ENCODE data around the gene SYT9. TPM values are rescaled to one million over a fixed set of nuclear protein-coding genes. Genes with fewer than 3 reads are reported as not detected.

Gene SYT9
- total RNA-seq, 4 donors from 2014 or later: 0.14 to 0.16 TPM; not detected in 2

- no peaks in the 10 kb centered on the region for H3K4me1 ChIP-seq
- TF ChIP-seq POLR2AphosphoS5 (IDR thresholded peaks at IDR 0.05) (no peak), POLR2A (IDR thresholded peaks at IDR 0.05) (no peak), EP300 (IDR thresholded peaks at IDR 0.05; ENCODE audit: low read depth) (no peak), CTCF (IDR thresholded peaks at IDR 0.05) (no peak)
- no peaks in the 10 kb centered on the region for H3K27me3 ChIP-seq
- 60 to 78% methylated on average over 3 of the region's 3 CpGs for WGBS, 2 donors (ENCODE audit: low coverage in 1 of 2)
- intact Hi-C loops (cut with DNase I; ENCODE audit: low total_unique reads) (no loop called here), in situ Hi-C loops (cut with MboI; ENCODE audit: low pct_ligation_motif_present in 1 of 4, low pct_unique_long_range_greater_than_20kb in 1 of 4, low sequenced_read_pairs in 3 of 4) (loop anchor here in 1 of 4 donors (25.0 kb wide), 1 partner anchor 340 kb away; the partner anchor contains the start of gene RBMXL2)
- H3K4me3 ChIP-seq: no peak overlapping the region
- DNase-seq: no peak
- no peak overlapping the region for H3K27ac ChIP-seq
- H3K36me3 ChIP-seq: no peaks in the 10 kb centered on the region
- H3K9me3 ChIP-seq: no peaks in the 10 kb centered on the region
Measured at GRCh38 chr11:7427733-7428132, 176.0 kb downstream of the SYT9 start.

GRCh38 chr11:7428196-7428595, 176.5 kb downstream of the SYT9 start:
- TF ChIP-seq POLR2AphosphoS5 (IDR thresholded peaks at IDR 0.05) (no peak), EP300 (IDR thresholded peaks at IDR 0.05; ENCODE audit: low read depth) (no peak), POLR2A (IDR thresholded peaks at IDR 0.05) (no peak), CTCF (IDR thresholded peaks at IDR 0.05) (no peak)
- Histone ChIP-seq H3K9me3 (no peaks in the 10 kb centered on the region), H3K4me1 (no peaks in the 10 kb centered on the region), H3K36me3 (no peaks in the 10 kb centered on the region), H3K4me3 (no peak overlapping the region), H3K27me3 (no peaks in the 10 kb centered on the region), H3K27ac (no peak overlapping the region)
- 80 to 100% methylated on average over 2 of the region's 2 CpGs for WGBS, 2 donors (ENCODE audit: low coverage in 1 of 2)
- no peak for DNase-seq
- in situ Hi-C loops (cut with MboI; ENCODE audit: low pct_ligation_motif_present in 1 of 4, low pct_unique_long_range_greater_than_20kb in 1 of 4, low sequenced_read_pairs in 3 of 4) (loop anchor here in 1 of 4 donors (25.0 kb wide), 1 partner anchor 341 kb away; the partner anchor contains the start of gene RBMXL2), intact Hi-C loops (cut with DNase I; ENCODE audit: low total_unique reads) (no loop called here)

GRCh38 chr11:7430496-7430895, 178.8 kb downstream of the SYT9 start:
- WGBS, 2 donors (ENCODE audit: low coverage in 1 of 2): 98 to 100% methylated on average over 2 of the region's 2 CpGs
- no peaks in the 10 kb centered on the region for H3K9me3 ChIP-seq
- in situ Hi-C loops (cut with MboI; ENCODE audit: low pct_ligation_motif_present in 1 of 4, low pct_unique_long_range_greater_than_20kb in 1 of 4, low sequenced_read_pairs in 3 of 4) (loop anchor here in 3 of 4 donors (10.0 to 25.0 kb wide), 2 partner anchors 336 to 343 kb away; partner anchors contain the start of gene RBMXL2 (in 1 of the 3)), intact Hi-C loops (cut with DNase I; ENCODE audit: low total_unique reads) (no loop called here)
- H3K4me3 ChIP-seq: no peak overlapping the region
- no peaks in the 10 kb centered on the region for H3K27me3 ChIP-seq
- H3K36me3 ChIP-seq: no peaks in the 10 kb centered on the region
- DNase-seq: no peak
- no peak overlapping the region for H3K27ac ChIP-seq
- no peaks in the 10 kb centered on the region for H3K4me1 ChIP-seq
- TF ChIP-seq POLR2AphosphoS5 (IDR thresholded peaks at IDR 0.05): no peak
- no peak for TF ChIP-seq POLR2A (IDR thresholded peaks at IDR 0.05)
- no peak for TF ChIP-seq EP300 (IDR thresholded peaks at IDR 0.05; ENCODE audit: low read depth)

DNA sequence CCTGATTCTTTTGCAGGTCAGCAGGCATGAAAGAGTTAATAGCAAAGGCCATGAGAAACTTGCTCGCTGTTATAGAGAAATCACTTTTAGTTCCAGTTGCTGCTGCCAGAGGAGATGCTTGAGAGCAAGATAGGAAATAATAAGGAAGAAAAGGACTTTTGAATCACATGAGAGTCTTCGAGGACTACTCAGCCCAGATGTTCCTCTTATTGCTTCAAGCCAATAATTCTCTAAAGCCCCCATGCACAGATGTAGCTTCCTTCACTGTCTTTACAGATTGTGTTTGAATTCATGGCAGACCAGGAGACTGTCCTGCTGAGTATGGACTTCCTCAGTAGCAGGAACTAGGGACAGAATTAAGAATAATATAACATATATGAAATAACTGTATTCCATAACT, 183.5 kb downstream of the SYT9 start:
- Histone ChIP-seq H3K4me1 (peaks cover 0 to 4% (median 0%) of the 10 kb centered on the region in 4 donors), H3K9me3 (no peaks in the 10 kb centered on the region), H3K27me3 (no peaks in the 10 kb centered on the region), H3K27ac (no peak overlapping the region), H3K4me3 (no peak overlapping the region), H3K36me3 (no peaks in the 10 kb centered on the region)
- intact Hi-C loops (cut with DNase I; ENCODE audit: low total_unique reads) (no loop called here), in situ Hi-C loops (cut with MboI; ENCODE audit: low pct_ligation_motif_present in 1 of 4, low pct_unique_long_range_greater_than_20kb in 1 of 4, low sequenced_read_pairs in 3 of 4) (loop anchor here in 3 of 4 donors (10.0 to 25.0 kb wide), 2 partner anchors 340 to 348 kb away; partner anchors contain the start of gene RBMXL2 (in 1 of the 3))
- TF ChIP-seq POLR2A (IDR thresholded peaks at IDR 0.05) (no peak), POLR2AphosphoS5 (IDR thresholded peaks at IDR 0.05) (no peak), EP300 (IDR thresholded peaks at IDR 0.05; ENCODE audit: low read depth) (no peak), CTCF (IDR thresholded peaks at IDR 0.05) (no peak)
- DNase-seq: no peak
- WGBS, 2 donors (ENCODE audit: low coverage in 1 of 2): 36 to 45% methylated on average over 2 of the region's 2 CpGs
